Panc1 (cell line): Measurements from ENCODE around the gene RAB27B. TPM values are rescaled to one million over a fixed set of nuclear protein-coding genes. Genes with fewer than 3 reads are reported as not detected.

ENCODE experiments used
- ATAC-seq: fragments of 200-7000 bp; cut with Tn5 transposase; 2 replicates; pipeline ENCODE4 v1.9.1; 2020; ENCODE audit warnings: mild to moderate bottlenecking, moderate library complexity
- BruUV-seq: library from RNA; stranded (reverse); fragments of 400-500 nt; replicated peaks from 2 replicates; lab custom pipeline; 2021; lab: Mats Ljungman, UMichigan
- CTCF ChIA-PET: fragments of 300-600 bp; sonication (Branson Sonifier 250); formaldehyde crosslinking; loops from one replicate; lab custom pipeline; 2022; ENCODE audit warnings: antibody characterized with exemption; lab: Charles Lee
- POLR2A ChIA-PET: fragments of 300-600 bp; sonication (Branson Sonifier 250); formaldehyde crosslinking; loops from one replicate; lab custom pipeline; 2022; ENCODE audit warnings: antibody characterized with exemption; lab: Charles Lee
- DNase-seq: peaks from one replicate; pipeline ENCODE4 v3.0.0-alpha.2; 2010; ENCODE audit warnings: low read depth, low spot score
- H3K27ac ChIP-seq: 2 replicates; pipeline ENCODE4 v1.5.1; 2011; ENCODE audit warnings: mild to moderate bottlenecking, low read length, inconsistent platforms
- H3K27me3 ChIP-seq: fragments of 200-500 bp; sonication (Bioruptor generic); 2 replicates; pipeline ENCODE4 v1.6.0; 2014; ENCODE audit warnings: low read length, inconsistent platforms; ENCODE audit not compliant: control insufficient read depth, insufficient read depth
- H3K36me3 ChIP-seq: fragments of 200-500 bp; sonication (Bioruptor generic); 2 replicates; pipeline ENCODE4 v1.5.1; 2014; ENCODE audit warnings: inconsistent platforms, mild to moderate bottlenecking, low read length, moderate library complexity; ENCODE audit not compliant: control insufficient read depth, insufficient read depth
- H3K4me1 ChIP-seq: 2 replicates; pipeline ENCODE4 v1.5.1; 2011; ENCODE audit warnings: inconsistent platforms, mild to moderate bottlenecking, low read length, moderate library complexity; ENCODE audit not compliant: control insufficient read depth, insufficient read depth
- H3K4me3 ChIP-seq, 2 experiments: 2 replicates each; pipeline ENCODE4 v1.5.1; 2011 to 2012; ENCODE audit warnings: low read depth in 2 of 2, low read length in 2 of 2, mild to moderate bottlenecking in 2 of 2, inconsistent platforms in 1 of 2, moderate library complexity in 1 of 2
- H3K9me3 ChIP-seq: fragments of 200-500 bp; sonication (Bioruptor generic); 2 replicates; pipeline ENCODE4 v1.5.1; 2014; ENCODE audit warnings: low read depth, mild to moderate bottlenecking, inconsistent platforms, low read length, moderate library complexity; ENCODE audit not compliant: control insufficient read depth, insufficient read depth
- CTCF ChIP-seq: fragments of 450-650 bp; IDR thresholded peaks from 2 replicates; pipeline ENCODE4 v1.5.1; 2017; ENCODE audit warnings: mild to moderate bottlenecking
- POLR2AphosphoS5 ChIP-seq: IDR thresholded peaks from 2 replicates; pipeline ENCODE4 v1.6.1; 2012; ENCODE audit warnings: mild to moderate bottlenecking, low read depth, low read length, moderate library complexity
- REST ChIP-seq, 2 experiments: IDR thresholded peaks; 2 replicates each; pipeline ENCODE4 v1.6.1; 2011 to 2012; ENCODE audit warnings: low read depth in 2 of 2, control low read depth in 1 of 2, low read length in 1 of 2, mild to moderate bottlenecking in 1 of 2, moderate library complexity in 1 of 2; ENCODE audit not compliant: insufficient read depth in 1 of 2
- SIN3A ChIP-seq: IDR thresholded peaks from 2 replicates; pipeline ENCODE4 v1.6.1; 2012; ENCODE audit warnings: low read depth, mild to moderate bottlenecking, low read length, moderate library complexity, borderline replicate concordance; ENCODE audit not compliant: insufficient read depth
- TCF7L2 ChIP-seq: IDR thresholded peaks from 2 replicates; pipeline ENCODE4 v1.6.1; 2011; ENCODE audit warnings: mild to moderate bottlenecking, low read depth, low read length, inconsistent platforms
- in situ Hi-C: cut with HindIII; loops from 2 replicates; pipeline ENCODE4 v1.10.0; 2016; ENCODE audit warnings: low sequenced_read_pairs, low pct_unique_long_range_greater_than_20kb
- intact Hi-C: fragments of 100-400 bp; cut with micrococcal nuclease; formaldehyde crosslinking; loops from one replicate; pipeline ENCODE4 v1.10.0; 2022; ENCODE audit not compliant: unreplicated experiment
- total RNA-seq: library from RNA; stranded (reverse); gene quantifications from one replicate; pipeline ENCODE4 v1.2.1, GENCODE V29; 2021; ENCODE audit not compliant: unreplicated experiment

RAB27B gene
- total RNA-seq, 1 experiment from 2014 or later: 3.9 TPM

GRCh38 chr18:54791657-54792056 is 36.6 kb upstream of the RAB27B start:
- BruUV-seq: no TSS peak
- no peak for DNase-seq
- CTCF ChIA-PET: no interaction called here
- TF ChIP-seq SIN3A: no peak
- no peak for TF ChIP-seq TCF7L2
- no peak for TF ChIP-seq REST (IDR thresholded peaks at IDR 0.05; ENCODE audit: insufficient read depth in 1 of 2, low read depth in 2 of 2, low read length in 1 of 2)
- no peak for TF ChIP-seq POLR2AphosphoS5
- no peak for TF ChIP-seq CTCF
- Histone ChIP-seq H3K36me3 (no peaks in the 10 kb centered on the region), H3K9me3 (no peaks in the 10 kb centered on the region), H3K27me3 (no peaks in the 10 kb centered on the region), H3K27ac (no peak overlapping the region), H3K4me3 (no peak overlapping the region), H3K4me1 (no peaks in the 10 kb centered on the region)
- no peak for ATAC-seq
- in situ Hi-C loops (no loop called here), intact Hi-C loops (no loop called here)
- POLR2A ChIA-PET: no interaction called here

- Histone ChIP-seq H3K9me3 (no peaks in the 10 kb centered on the region), H3K36me3 (no peaks in the 10 kb centered on the region), H3K27ac (no peak overlapping the region), H3K4me3 (no peak overlapping the region), H3K27me3 (no peaks in the 10 kb centered on the region), H3K4me1 (no peaks in the 10 kb centered on the region)
- ChIA-PET POLR2A (no interaction called here), CTCF (no interaction called here)
- no peak for ATAC-seq
- DNase-seq: no peak
- intact Hi-C loops: no loop called here
- BruUV-seq: no TSS peak
- TF ChIP-seq SIN3A: no peak
- no peak for TF ChIP-seq TCF7L2
- no peak for TF ChIP-seq REST (IDR thresholded peaks at IDR 0.05; ENCODE audit: insufficient read depth in 1 of 2, low read depth in 2 of 2, low read length in 1 of 2)
- TF ChIP-seq CTCF: no peak
- no peak for TF ChIP-seq POLR2AphosphoS5
- in situ Hi-C loops: no loop called here
Observed at GRCh38 chr18:54792079-54792478, 36.2 kb upstream of the RAB27B start.
